LoVo (cell line): ENCODE measurements around the gene FSTL4.

Source experiments
- DNase-seq: peaks from one replicate; pipeline ENCODE4 v3.0.0-alpha.2; 2016; ENCODE audit warnings: low spot score

FSTL4 gene

GRCh38 chr5:133241179-133242092 is 370.9 kb downstream of the FSTL4 start:
- no peak for DNase-seq

GRCh38 chr5:133240425-133241091 is 371.8 kb downstream of the FSTL4 start:
- DNase-seq, result peak; percentile 96

DNA sequence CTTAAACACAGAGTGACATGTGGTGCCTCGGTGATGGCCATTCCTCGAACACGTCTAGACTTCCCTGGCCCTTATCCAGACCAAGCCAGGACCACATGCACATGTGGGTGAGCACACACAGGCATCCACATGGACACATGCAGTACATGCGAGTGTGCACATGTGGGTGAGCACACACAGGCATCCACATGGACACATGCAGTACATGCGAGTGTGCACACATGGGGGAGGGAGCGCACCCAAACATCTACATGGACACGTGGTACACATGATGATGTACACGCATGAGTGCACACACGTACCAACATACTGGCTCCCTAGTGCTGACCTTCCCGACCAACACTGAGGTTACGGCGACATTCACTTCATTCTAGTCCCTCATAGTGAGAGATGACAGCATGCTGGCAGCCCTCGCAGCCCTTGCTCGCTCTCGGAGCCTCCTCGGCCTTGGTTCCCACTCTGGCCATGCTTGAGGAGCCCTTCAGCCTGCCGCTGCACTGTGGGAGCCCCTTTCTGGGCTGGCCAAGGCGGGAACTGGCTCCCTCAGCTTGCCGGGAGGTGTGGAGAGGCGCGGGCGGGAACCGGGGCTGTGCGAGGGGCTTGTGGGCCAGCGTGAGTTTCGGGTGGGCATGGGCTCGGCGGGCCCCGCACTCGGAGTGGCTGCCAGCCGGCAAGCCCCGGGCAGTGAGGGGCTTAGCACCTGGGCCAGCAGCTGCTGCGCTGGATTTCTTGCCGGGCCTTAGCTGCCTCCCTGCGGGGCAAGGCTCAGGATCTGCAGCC is 373.7 kb downstream of the FSTL4 start:
- DNase-seq, result no peak

- DNase-seq, result no peak
Observed at GRCh38 chr5:133236976-133237375, 375.4 kb downstream of the FSTL4 start.

DNA sequence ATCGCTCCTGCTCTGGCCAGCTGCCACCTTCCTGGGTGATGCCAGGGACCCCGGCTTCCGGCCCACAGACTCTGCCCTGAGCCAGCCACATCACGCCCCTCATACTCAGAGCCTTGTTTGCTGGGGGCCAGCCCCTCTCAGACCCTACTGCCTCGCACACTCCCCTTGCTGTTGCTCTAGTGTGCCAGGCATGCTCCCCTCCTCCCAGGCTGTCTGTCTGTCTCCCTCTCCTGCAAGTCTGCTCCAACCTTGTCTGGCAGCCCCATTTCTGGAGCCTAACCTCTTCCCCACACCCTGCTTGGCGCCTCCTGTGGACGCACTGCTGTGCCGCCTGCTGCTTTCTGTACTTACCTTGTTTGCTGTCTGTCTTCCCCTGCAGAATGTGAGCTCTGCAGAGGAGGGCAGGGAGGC is 375.8 kb downstream of the FSTL4 start:
- DNase-seq, result no peak

DNA sequence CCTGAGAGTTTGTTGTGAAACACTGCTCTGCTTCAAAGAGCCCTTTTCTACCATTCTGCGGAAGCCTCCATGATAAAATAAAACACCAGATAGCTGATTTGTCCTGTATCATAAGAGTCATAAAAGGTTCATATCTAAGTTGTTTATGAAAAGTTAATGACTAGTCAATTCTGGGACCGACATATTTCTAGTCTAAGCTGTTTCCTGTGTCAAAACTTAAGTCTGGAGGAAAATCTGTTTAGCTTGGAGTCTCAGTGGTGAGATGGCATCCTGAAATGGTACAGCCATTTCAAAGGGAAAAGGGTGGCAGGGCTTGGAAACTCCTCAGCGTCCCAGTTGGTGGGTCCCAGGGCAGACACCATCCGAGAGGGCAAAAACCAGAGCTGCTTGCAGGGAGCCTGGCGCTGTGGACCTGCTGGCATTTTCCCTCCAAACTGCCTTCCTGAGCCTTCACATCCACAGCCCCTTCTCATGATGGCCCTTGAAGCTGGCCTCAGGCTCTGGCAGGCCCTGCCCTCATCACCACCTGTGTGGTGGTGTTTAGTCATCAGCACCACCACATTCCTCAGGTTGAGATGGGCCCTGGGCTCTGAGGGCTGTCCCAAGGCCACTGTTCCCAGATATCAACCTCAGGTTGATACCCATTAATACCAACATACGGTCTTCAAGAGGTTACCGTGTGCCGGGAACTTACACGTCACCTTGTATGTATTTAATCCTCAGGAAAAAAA is 376.5 kb downstream of the FSTL4 start:
- no peak for DNase-seq

- no peak for DNase-seq
Observed at GRCh38 chr5:133234911-133235310, 377.4 kb downstream of the FSTL4 start.

DNA sequence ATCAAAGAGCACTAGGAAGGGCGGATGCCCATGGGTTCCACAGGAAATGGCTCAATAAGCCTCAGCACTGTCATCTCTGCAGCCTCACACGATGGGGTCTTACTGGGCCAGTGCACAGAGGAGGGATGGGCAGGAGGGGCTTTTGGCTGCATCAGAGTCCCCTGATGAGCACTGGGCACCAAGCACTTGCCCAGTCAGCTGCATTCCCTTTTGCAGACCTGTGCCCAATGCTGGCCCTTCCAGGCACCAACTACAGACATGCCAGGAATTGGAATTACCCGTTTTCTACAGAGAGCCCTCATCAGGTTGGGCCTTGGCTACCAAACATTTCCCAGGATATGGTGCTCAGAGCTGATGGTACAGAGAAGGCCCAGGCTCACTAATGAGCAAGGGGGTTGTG is 378.1 kb downstream of the FSTL4 start:
- DNase-seq, result no peak

DNA sequence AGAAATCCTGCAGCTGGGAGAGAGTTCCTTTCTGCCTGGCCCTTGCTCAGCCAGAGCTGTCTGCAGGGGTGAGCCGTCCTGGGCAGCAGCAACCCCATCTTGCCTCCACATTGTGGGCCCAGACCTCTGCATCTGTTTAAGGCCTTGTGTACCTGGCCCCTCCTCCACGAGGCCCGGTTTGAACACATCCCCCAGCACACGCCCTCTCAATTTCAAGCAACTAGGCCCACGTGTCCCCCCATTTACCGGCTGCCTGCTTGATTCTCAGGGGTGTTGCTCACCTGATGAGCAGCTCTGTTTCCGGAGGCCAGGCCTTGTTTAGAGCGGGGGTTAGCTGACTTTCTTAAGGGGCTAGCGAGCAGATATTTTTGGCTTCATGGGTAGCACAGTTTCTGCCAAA is 378.7 kb downstream of the FSTL4 start:
- no peak for DNase-seq

- DNase-seq, result no peak
Observed at GRCh38 chr5:133232911-133233310, 379.4 kb downstream of the FSTL4 start.

GRCh38 chr5:133232435-133232834 is 379.9 kb downstream of the FSTL4 start:
- DNase-seq, result no peak

- peak; percentile 55 for DNase-seq
Observed at GRCh38 chr5:133232011-133232410, 380.3 kb downstream of the FSTL4 start.

DNA sequence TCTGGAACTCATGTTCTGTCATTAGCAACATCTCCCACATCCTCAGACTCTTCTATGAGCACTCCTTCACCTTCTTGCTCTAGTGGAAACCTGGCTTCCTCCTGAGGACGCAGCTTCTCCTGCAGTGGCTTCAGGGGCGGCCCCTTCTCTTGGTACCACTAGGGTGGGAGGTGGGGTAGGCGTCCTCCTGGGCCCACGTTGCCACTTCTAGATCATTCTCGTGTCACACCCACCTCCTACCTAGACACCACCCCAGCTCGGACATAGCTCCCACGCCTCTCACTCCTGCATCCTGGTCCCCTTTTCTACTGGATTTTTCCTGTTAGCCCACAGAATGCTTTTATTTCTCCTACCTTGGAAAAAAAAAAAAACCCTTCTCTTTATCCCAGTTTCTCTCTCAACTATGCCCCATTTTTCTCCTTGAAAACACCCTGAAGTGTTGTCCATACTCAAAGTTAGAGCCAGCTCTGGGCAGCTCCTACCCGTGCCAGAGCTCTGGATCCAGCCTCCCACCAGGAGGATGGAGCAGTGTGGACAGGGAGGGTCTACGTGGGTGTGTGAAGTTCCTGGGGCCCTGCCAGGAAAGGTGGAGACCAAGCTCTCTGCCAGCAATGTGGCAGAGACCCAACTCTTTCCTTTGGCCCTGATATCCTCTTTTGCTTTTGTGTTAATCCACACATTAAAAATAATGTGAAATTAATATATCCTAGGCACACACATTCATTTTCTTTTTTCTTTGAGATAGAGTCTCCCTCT is 381.3 kb downstream of the FSTL4 start:
- no peak for DNase-seq

- no peak for DNase-seq
Observed at GRCh38 chr5:133229931-133230664, 382.2 kb downstream of the FSTL4 start.

GRCh38 chr5:133228316-133228715 is 384.0 kb downstream of the FSTL4 start:
- DNase-seq, result no peak

DNA sequence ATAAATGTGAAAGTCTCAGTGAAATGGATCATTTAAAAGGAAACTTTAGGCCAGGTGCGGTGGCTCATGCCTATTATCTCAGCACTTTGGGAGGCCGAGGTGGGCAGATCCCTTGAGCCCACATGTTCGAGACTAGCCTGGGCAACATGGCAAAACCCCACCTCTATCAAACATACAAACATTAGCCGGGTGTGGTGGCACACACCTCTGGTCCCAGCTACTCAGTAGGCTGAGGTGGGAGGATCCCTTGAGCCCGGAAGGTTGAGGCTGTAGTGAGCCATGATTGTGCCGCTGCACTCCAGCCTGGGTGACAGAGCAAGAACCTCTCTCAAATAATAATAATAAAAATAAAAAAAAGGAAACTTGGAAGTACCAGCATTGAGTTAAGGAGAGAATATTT is 384.4 kb downstream of the FSTL4 start:
- DNase-seq, result no peak

DNA sequence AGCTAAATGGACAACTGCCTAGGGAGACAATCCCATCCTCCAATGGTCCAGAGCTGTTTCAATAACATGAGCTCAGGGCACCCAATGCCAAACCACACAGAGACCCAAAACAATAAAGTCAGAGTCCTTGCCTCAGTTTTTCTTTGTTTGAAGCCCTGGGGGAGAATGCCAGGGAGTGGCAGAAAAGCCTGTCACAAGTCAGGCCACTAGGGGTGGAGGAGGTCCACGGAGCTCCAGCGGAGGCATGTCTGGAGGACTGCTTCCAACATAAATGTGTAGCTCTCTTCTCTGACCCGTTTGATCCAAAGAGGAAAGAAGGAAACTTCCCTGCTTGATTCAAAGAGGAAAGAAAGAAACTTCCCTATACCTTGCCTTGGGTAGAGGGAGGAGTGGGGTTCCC is 385.3 kb downstream of the FSTL4 start:
- DNase-seq, result peak; percentile 16

DNA sequence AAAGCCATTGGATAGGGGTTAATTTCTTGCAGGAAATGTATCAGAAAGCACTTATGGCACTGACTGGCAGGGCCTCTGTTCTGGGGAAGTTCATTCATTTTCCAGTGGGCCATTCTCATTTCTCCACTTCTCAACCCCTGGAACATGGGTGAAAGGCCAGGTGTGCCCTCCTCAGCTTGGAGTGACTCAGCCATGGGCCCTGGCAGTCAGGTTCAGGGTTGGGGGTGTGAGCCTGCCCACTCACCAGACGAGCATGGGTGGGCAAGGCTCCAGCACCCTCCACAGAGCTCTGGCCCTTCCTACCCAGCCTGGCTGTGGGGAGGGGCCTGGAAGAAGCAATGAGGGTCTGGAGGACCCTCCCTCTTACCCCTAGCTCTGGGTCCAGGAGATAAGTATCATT is 386.2 kb downstream of the FSTL4 start:
- DNase-seq, result peak; percentile 23

- DNase-seq, result peak; percentile 89
Observed at GRCh38 chr5:133225671-133226152, 386.6 kb downstream of the FSTL4 start.

- DNase-seq, result no peak
Observed at GRCh38 chr5:133222979-133223378, 389.4 kb downstream of the FSTL4 start.
